ENCODE measurements around the gene CDRT4. TPM values are rescaled to one million over a fixed set of nuclear protein-coding genes. Genes with fewer than 3 reads are reported as not detected.

The CDRT4 gene
- total RNA-seq, 1 donor, result 6.5 TPM

DNA sequence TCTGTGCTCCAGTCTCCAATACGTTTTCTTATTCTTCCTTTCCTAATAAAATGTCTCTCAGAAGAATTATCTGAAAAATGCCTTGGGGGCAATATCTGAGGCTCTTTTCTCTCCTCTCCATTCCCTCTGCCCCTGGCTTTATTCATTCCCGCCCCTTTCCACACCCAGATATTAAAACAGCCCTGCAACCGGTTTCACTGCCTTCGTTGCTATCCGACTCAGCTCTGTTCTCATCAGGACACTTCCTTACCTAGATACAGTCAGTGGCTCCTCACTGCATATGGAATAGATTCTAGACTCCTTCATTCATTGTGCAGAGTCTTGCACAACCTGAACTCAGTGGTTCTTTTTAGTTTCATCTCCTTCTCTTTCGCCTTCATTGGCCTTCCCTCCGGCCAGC, 74.0 kb downstream of the CDRT4 start:
- TF ChIP-seq, protein P1, sequence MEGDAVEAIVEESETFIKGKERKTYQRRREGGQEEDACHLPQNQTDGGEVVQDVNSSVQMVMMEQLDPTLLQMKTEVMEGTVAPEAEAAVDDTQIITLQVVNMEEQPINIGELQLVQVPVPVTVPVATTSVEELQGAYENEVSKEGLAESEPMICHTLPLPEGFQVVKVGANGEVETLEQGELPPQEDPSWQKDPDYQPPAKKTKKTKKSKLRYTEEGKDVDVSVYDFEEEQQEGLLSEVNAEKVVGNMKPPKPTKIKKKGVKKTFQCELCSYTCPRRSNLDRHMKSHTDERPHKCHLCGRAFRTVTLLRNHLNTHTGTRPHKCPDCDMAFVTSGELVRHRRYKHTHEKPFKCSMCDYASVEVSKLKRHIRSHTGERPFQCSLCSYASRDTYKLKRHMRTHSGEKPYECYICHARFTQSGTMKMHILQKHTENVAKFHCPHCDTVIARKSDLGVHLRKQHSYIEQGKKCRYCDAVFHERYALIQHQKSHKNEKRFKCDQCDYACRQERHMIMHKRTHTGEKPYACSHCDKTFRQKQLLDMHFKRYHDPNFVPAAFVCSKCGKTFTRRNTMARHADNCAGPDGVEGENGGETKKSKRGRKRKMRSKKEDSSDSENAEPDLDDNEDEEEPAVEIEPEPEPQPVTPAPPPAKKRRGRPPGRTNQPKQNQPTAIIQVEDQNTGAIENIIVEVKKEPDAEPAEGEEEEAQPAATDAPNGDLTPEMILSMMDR (IDR thresholded peaks at IDR 0.05; ENCODE audit: insufficient read depth, low read depth, low read length), result no peak
- DNase-seq (ENCODE audit: low read depth), result no peak
- no peak overlapping the region for H3K4me3 ChIP-seq (ENCODE audit: low read depth, low read length)

DNA sequence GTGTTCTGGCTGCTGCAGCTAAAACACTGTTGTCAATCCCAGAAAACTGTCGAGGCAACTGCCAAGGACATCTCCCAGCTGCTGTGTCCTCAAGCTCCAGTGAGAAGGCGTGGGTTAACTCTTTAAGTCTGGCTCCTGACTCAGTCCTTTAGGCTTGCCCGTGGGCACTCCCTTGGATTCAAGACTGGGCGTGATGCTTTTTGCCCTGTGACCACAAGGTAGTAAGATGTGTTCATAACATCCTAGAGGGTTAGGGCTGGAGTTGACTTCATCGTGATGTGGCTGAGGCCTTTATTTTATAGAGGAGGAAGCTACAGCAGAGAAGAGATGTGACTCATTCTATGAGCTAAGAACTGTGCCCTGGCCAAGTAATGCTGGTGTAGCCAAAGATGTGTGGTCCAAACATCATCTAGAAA, 75.1 kb downstream of the CDRT4 start:
- TF ChIP-seq, protein P1 (IDR thresholded peaks at IDR 0.05; ENCODE audit: insufficient read depth, low read depth, low read length), result no peak
- no peak overlapping the region for H3K4me3 ChIP-seq (ENCODE audit: low read depth, low read length)
- DNase-seq (ENCODE audit: low read depth), result peak; percentile 66

DNA sequence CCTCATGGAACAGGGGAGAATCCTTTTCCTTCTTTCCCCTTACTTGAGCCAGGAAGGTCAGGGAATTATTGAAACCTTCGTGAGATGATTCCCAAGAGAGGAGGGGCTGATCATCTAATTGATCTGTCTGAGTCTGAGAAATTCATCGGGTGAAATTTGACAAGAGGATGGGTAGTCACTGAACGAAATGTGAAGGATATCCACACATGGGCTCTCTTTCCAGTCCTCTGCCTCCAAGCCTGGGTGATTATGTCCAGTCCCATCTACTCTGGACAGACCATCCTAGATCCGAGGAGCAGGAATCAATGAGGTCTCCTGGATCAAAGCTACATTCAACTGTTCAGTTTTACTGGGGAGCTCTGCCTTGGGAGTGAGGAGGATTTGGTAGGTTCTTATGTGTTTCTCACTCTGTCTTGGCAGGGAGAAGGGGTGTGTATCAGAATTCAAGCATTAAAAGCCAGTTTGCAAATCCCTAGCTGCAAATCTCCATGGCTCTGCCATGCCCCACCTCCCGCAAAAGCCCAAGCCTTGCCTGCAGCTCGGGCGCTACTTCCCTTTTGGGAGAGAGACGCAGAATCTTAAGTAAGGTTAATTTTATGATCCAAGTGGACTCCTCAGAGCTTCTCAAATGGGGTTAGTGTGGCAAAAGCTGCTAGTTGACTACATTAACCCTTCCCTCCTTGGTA, 78.9 kb downstream of the CDRT4 start:
- H3K4me3 ChIP-seq (ENCODE audit: low read depth, low read length), result no peak overlapping the region
- TF ChIP-seq, protein P1 (IDR thresholded peaks at IDR 0.05; ENCODE audit: insufficient read depth, low read depth, low read length), result no peak
- DNase-seq (ENCODE audit: low read depth), result no peak

DNA sequence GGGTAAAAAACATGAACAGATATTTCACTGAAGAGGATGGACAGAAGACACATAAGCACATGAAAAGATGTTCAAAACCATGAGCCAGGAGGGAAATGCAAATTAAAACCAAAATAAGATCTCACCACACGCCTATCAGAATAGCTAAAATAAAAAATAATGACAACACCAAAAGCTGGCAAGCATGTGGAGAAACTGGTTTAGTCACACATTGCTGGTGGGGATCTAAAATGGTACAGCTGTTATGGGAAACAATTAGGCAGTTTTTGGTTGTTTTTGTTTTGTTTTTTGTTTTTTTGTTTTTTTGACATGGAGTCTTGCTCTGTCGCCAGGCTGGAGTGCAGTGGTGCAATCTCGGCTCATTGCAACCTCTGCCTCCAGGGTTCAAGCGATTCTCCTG, 81.3 kb downstream of the CDRT4 start:
- no peak overlapping the region for H3K4me3 ChIP-seq (ENCODE audit: low read depth, low read length)
- no peak for DNase-seq (ENCODE audit: low read depth)
- TF ChIP-seq, protein P1 (IDR thresholded peaks at IDR 0.05; ENCODE audit: insufficient read depth, low read depth, low read length), result no peak

Other genes with a start within 250 kb of the CDRT4 start
- gene PMP22, start 202.3 kb downstream of the CDRT4 start, total RNA-seq, result 23.2 and 38.0 TPM in 2 replicates
- gene TEKT3, start 126.0 kb downstream of the CDRT4 start, total RNA-seq, result not detected in 2 replicates
- gene TVP23C, start 95.9 kb upstream of the CDRT4 start, total RNA-seq, result 45.4 and 52.7 TPM in 2 replicates
- gene FBXW10B, start 152.1 kb upstream of the CDRT4 start, total RNA-seq, result under 0.01 and 0.43 TPM in 2 replicates
- gene TRIM16, start 216.7 kb upstream of the CDRT4 start, total RNA-seq, result 30.0 and 55.3 TPM in 2 replicates
- gene ZNF286A, start 232.1 kb upstream of the CDRT4 start, total RNA-seq, result 42.3 and 50.6 TPM in 2 replicates

Measured in fibroblast of villous mesenchyme (primary cell).